GM12873 (cell line): ENCODE data around the gene AK8.

ENCODE experiments used
- CTCF ChIP-seq: IDR thresholded peaks from 2 replicates; pipeline ENCODE4 v1.5.1; 2012; ENCODE audit warnings: low read depth, mild to moderate bottlenecking, moderate library complexity, low read length, control low read depth; ENCODE audit not compliant: insufficient read depth; ENCODE audit errors: missing control alignments

Gene AK8

GRCh38 chr9:132818588-132818987 is 59.5 kb downstream of the AK8 start:
- TF ChIP-seq CTCF, result no peak

GRCh38 chr9:132814937-132815336 is 63.1 kb downstream of the AK8 start:
- no peak for TF ChIP-seq CTCF

GRCh38 chr9:132813115-132813771 is 64.8 kb downstream of the AK8 start:
- TF ChIP-seq CTCF, result no peak

GRCh38 chr9:132811985-132812384 is 66.1 kb downstream of the AK8 start:
- TF ChIP-seq CTCF, result no peak

- TF ChIP-seq CTCF, result no peak
These were observed 67.8 kb downstream of the AK8 start for GRCh38 chr9:132810314-132810713.

GRCh38 chr9:132809677-132810271 is 68.3 kb downstream of the AK8 start:
- TF ChIP-seq CTCF, result no peak

- no peak for TF ChIP-seq CTCF
These were observed 69.4 kb downstream of the AK8 start for GRCh38 chr9:132808645-132809044.
